NT2/D1 (cell line): ENCODE measurements around the gene FYCO1.

Source experiments
- DNase-seq: peaks from one replicate; pipeline ENCODE4 v3.0.0-alpha.2; 2011; ENCODE audit warnings: low read depth, low spot score
- H3K27me3 ChIP-seq: 2 replicates; pipeline ENCODE4 v1.6.0; 2011; ENCODE audit warnings: mild to moderate bottlenecking; ENCODE audit not compliant: insufficient read length, insufficient read depth
- H3K36me3 ChIP-seq: 2 replicates; pipeline ENCODE4 v1.6.1; 2011; ENCODE audit warnings: mild to moderate bottlenecking, low read length, mixed read lengths; ENCODE audit not compliant: insufficient read depth, insufficient read length
- H3K4me1 ChIP-seq: 2 replicates; pipeline ENCODE4 v1.5.1; 2011; ENCODE audit not compliant: insufficient read depth, insufficient read length
- H3K4me3 ChIP-seq: 2 replicates; pipeline ENCODE4 v1.5.1; 2011; ENCODE audit warnings: low read depth; ENCODE audit not compliant: insufficient read length
- H3K9ac ChIP-seq: 2 replicates; pipeline ENCODE4 v1.6.0; 2011; ENCODE audit warnings: low read depth; ENCODE audit not compliant: insufficient read length
- H3K9me3 ChIP-seq: 2 replicates; pipeline ENCODE4 v1.5.1; 2011; ENCODE audit warnings: mild to moderate bottlenecking, low read length; ENCODE audit not compliant: insufficient read depth
- SUZ12 ChIP-seq: IDR thresholded peaks from 2 replicates; pipeline ENCODE4 v1.6.1; 2011; ENCODE audit not compliant: insufficient read length, insufficient read depth; ENCODE audit errors: extremely low read depth
- YY1 ChIP-seq: IDR thresholded peaks from 2 replicates; pipeline ENCODE4 v1.6.1; 2011; ENCODE audit not compliant: insufficient read length, insufficient read depth
- ZNF274 ChIP-seq: IDR thresholded peaks from 2 replicates; pipeline ENCODE4 v1.6.1; 2011; ENCODE audit warnings: mild to moderate bottlenecking, low read depth, low read length

FYCO1 gene

DNA sequence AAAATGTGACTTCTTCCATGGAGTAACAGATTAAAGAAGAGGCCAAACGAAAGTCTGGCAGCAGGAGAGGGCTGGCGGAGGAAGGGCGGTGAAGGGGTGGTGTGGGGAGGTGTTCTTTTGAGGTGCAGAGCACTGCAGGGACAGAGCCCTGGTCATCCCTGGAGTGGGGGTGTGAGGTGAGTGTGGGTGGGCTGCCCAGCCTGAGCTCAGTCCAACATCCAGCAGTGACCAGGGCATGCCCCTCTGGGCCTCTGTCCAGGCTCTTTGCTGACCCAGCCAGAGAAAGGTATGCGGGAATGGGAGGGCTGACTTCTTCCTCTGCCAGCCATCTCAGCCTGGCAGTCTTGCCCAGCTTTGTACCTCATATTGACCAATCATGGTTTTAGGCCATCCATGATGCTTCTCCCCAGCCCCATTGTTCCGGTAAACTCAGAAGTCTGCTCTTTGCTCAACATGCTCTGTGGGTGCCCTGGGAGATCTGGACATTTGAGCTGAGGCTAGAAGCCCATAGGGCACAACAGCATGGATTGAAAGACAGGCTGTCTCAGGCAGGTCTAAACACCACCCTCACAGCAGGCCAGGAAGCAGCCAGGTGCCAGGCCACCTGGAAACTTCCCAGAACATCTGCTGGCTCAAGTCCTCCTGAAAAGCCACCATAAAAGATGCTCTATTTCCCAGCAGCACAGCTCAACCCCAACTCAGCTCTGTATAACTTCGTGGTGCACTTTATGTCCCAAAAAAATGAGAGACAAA, 78.3 kb downstream of the FYCO1 start:
- Histone ChIP-seq H3K36me3 (peaks cover 15% of the 10 kb centered on the region), H3K27me3 (peaks cover 38% of the 10 kb centered on the region), H3K4me1 (peaks cover 8% of the 10 kb centered on the region), H3K4me3 (no peak overlapping the region), H3K9ac (no peak overlapping the region), H3K9me3 (no peaks in the 10 kb centered on the region; the same call in 1 of the 2 replicates)
- DNase-seq, result no peak
- TF ChIP-seq YY1, result no peak
- TF ChIP-seq ZNF274, result no peak
- no peak for TF ChIP-seq SUZ12

DNA sequence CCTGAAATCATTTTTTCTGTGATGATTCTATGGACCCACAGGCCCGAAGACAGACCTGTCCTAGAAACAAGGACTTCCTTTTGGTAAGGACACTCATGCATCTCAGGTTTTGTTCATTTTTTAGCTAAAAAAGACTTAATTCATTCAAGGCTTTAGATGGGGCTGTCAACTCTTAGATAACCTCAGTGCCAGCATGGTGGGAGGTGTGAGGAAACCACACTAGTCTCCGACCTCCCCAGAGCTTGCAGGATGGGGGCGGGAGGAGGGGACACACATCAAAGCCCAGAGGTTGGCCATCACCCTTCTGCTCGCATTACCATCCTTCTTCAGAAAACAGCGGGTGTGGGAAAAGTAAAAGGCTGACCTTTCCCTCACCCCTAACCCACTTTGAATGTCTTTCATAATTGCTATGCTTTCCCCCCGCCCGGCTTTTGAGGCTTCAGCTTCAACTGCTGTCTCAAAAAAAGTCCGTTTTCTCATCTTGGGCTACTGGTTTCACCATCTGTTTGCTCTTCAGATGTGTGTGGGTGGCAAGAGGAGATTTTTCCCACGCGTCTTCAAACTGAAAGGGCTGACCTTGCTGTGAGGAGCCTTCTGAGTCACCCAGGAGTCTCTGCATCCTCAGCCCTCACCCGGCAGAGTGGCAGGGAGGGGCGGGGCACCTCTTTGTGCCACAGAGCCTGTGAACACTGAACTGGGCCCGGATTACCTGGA, 79.9 kb downstream of the FYCO1 start:
- DNase-seq, result no peak

DNA sequence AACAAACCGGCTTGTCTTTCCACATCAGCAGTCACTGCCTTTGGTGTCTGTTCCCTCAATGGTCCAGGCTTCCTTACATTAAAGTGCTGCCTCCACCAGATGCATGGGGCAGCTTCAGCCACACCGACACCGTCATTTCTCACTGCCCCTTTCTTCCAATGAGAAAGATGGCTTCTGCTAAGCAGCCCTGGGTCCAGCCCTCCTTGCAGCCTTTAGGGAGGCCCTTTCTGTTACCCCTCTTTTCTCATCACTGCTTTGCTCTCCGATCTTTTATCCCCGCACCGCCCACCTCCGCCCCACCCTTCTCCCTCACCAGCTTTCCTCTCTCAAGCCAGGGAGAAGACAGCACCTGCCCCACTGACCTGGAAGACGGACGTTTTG, 80.6 kb downstream of the FYCO1 start:
- no peak for DNase-seq
- Histone ChIP-seq H3K27me3 (peaks cover 40% of the 10 kb centered on the region), H3K36me3 (no peaks in the 10 kb centered on the region), H3K9ac (no peak overlapping the region), H3K4me1 (peaks cover 8% of the 10 kb centered on the region), H3K4me3 (no peak overlapping the region), H3K9me3 (no peaks in the 10 kb centered on the region; the same call in 1 of the 2 replicates)
- TF ChIP-seq SUZ12, result no peak
- TF ChIP-seq ZNF274, result no peak
- TF ChIP-seq YY1, result no peak

More for the DNA sequence above, 79.9 kb downstream of the FYCO1 start:
- H3K27me3 ChIP-seq, result peaks cover 40% of the 10 kb centered on the region
- H3K4me3 ChIP-seq, result no peak overlapping the region
- H3K9me3 ChIP-seq, result no peaks in the 10 kb centered on the region; the same call in 1 of the 2 replicates
- H3K36me3 ChIP-seq, result no peaks in the 10 kb centered on the region
- peaks cover 8% of the 10 kb centered on the region for H3K4me1 ChIP-seq
- H3K9ac ChIP-seq, result no peak overlapping the region
- TF ChIP-seq SUZ12 (no peak), YY1 (no peak), ZNF274 (no peak)

DNA sequence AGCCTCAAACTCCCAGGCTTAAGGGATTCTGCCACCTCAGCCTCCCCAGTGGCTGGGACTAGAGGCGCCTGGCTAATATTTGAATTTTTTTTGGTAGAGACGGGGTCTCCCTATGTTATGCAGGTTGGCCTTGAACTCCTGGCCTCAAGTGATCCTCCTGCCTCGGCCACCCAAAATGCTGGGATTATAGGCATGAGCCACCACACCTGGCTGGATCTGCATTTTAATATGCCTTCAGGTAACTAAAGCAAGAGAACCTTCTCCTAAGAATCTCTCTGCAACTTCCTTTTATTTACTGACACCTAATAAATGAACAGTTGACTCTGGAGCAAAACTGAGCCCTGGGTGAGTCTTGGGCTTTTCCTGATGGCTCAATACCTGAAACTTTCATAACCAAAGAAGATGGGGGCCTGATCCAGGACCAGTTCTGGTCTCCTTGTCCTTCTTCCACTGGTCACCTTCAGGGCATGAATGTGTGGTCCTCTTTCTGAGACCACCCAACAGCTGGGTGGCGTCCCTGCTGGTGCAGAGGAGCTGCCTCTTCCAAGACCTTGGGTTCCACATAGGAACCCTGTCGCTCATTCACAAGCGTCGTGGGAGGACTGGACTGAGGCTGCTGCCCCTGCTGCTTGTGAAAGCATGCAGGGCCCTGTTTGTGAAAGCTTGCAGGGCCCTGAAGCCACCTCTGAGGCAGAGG, 81.1 kb downstream of the FYCO1 start:
- H3K36me3 ChIP-seq, result no peaks in the 10 kb centered on the region
- no peak for DNase-seq
- H3K9ac ChIP-seq, result no peak overlapping the region
- no peaks in the 10 kb centered on the region; the same call in 1 of the 2 replicates for H3K9me3 ChIP-seq
- peaks cover 40% of the 10 kb centered on the region for H3K27me3 ChIP-seq
- H3K4me1 ChIP-seq, result peaks cover 8% of the 10 kb centered on the region
- no peak overlapping the region for H3K4me3 ChIP-seq
- TF ChIP-seq SUZ12, result no peak
- TF ChIP-seq ZNF274, result no peak

DNA sequence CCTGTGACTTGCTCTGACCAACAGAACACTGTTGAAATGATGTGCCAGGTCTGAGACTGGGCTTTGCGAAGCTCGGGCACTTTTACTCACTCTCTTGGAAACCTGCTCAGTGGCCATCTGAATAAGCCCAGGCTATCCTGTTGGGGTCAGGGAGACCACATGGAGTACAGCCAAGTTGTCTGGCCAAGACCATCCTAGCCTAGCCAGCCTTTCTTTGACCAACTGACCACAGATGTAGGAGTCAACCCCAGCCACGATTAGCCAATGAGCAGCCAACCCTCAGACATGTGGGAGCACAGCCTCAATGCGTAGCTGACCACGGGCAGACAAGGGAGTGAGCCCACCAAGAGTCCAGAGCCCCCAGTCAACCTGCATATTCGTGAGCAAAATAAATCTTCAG, 83.2 kb downstream of the FYCO1 start:
- no peak for DNase-seq
- no peak overlapping the region for H3K4me3 ChIP-seq
- H3K27me3 ChIP-seq, result peaks cover 40% of the 10 kb centered on the region
- no peaks in the 10 kb centered on the region; the same call in 1 of the 2 replicates for H3K9me3 ChIP-seq
- peaks cover 8% of the 10 kb centered on the region for H3K4me1 ChIP-seq
- H3K36me3 ChIP-seq, result no peaks in the 10 kb centered on the region
- TF ChIP-seq YY1, result no peak
- no peak for TF ChIP-seq ZNF274
- no peak for TF ChIP-seq SUZ12
- no peak overlapping the region for H3K9ac ChIP-seq

DNA sequence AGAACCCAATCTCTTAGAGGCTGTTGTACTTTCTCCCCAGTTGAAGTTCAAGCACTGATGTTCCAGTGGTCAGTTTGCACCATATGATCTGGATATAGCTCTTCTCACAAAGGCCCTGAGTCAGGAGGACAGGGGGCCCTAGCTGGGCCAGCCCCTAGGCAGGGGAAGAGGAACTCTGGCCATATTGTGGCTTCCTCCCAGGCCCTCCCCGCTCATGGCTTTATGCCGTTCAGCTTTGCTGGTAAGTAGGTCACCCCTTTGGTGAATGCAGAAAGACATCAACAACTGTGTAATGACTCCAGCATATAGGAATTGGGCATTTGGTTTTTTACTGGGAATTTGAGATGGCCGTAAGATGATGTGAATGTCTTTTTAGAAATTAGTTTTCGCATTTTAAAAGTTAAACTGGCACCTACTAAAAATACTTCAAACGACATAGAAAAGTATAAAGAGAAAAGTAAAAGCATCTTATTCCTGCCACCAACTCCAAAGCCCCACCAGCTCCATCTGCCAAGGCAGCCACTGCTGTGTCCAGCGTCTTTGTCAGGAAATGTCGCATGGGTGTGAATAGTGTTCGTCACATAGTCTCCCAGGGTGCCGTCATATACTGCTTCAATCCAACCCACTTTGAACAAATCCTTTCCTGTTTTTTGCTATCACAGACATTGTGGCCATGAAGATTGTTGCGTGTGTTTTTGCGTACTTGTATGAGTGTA, 84.0 kb downstream of the FYCO1 start:
- H3K27me3 ChIP-seq, result peaks cover 33% of the 10 kb centered on the region
- H3K4me1 ChIP-seq, result peaks cover 8% of the 10 kb centered on the region
- no peak for DNase-seq
- H3K4me3 ChIP-seq, result no peak overlapping the region
- H3K9me3 ChIP-seq, result no peaks in the 10 kb centered on the region; the same call in 1 of the 2 replicates
- H3K36me3 ChIP-seq, result no peaks in the 10 kb centered on the region
- no peak overlapping the region for H3K9ac ChIP-seq
- TF ChIP-seq SUZ12, result no peak
- no peak for TF ChIP-seq ZNF274
- TF ChIP-seq YY1, result no peak
